Astrocyte (in vitro differentiated cells and primary cell): ENCODE results near the gene KNOP1. TPM values are rescaled to one million over a fixed set of nuclear protein-coding genes. Genes with fewer than 3 reads are reported as not detected.

ENCODE experiments used
- DNase-seq: peaks from one replicate; pipeline ENCODE4 v3.0.0-alpha.2; 2010; ENCODE audit warnings: low read depth
- FAIRE-seq: peaks from 2 replicates; lab custom pipeline; 2011; peaks lifted over from hg19 to GRCh38; lab: Jason Lieb, UNC
- H2AFZ ChIP-seq: 2 replicates; pipeline ENCODE4 v1.6.0; 2012; ENCODE audit warnings: low read depth, low read length, inconsistent platforms
- H3K27ac ChIP-seq: 2 replicates; pipeline ENCODE4 v1.5.1; 2011; ENCODE audit warnings: low read depth, low read length, inconsistent platforms
- H3K27me3 ChIP-seq: 2 replicates; pipeline ENCODE4 v1.6.0; 2011; ENCODE audit warnings: low read length, inconsistent platforms; ENCODE audit not compliant: insufficient read depth
- H3K36me3 ChIP-seq: 2 replicates; pipeline ENCODE4 v1.5.1; 2011; ENCODE audit warnings: low read length, inconsistent platforms; ENCODE audit not compliant: insufficient read depth
- H3K4me1 ChIP-seq: 2 replicates; pipeline ENCODE4 v1.5.1; 2011; ENCODE audit warnings: low read length, inconsistent platforms; ENCODE audit not compliant: insufficient read depth
- H3K4me2 ChIP-seq: 2 replicates; pipeline ENCODE4 v1.6.0; 2012; ENCODE audit warnings: low read length, inconsistent platforms
- H3K4me3 ChIP-seq: 2 replicates; pipeline ENCODE4 v1.5.1; 2011; ENCODE audit warnings: low read depth, mild to moderate bottlenecking, low read length, inconsistent platforms; ENCODE audit not compliant: insufficient read depth
- H3K79me2 ChIP-seq: 2 replicates; pipeline ENCODE4 v1.6.0; 2012; ENCODE audit warnings: mild to moderate bottlenecking, low read length, inconsistent platforms; ENCODE audit not compliant: insufficient read depth
- H3K9ac ChIP-seq: 2 replicates; pipeline ENCODE4 v1.6.0; 2012; ENCODE audit warnings: mild to moderate bottlenecking, low read length, inconsistent platforms
- H3K9me3 ChIP-seq: 2 replicates; pipeline ENCODE4 v1.5.1; 2012; ENCODE audit warnings: low read depth, mild to moderate bottlenecking, low read length, inconsistent platforms; ENCODE audit not compliant: insufficient read depth
- H4K20me1 ChIP-seq: 2 replicates; pipeline ENCODE4 v1.6.0; 2012; ENCODE audit warnings: low read length, inconsistent platforms; ENCODE audit not compliant: insufficient read depth
- H3K27ac Mint-ChIP-seq: one replicate; pipeline ENCODE4 v1.8.0; 2021; ENCODE audit warnings: mild to moderate bottlenecking, mixed read lengths; ENCODE audit not compliant: unreplicated experiment
- H3K27me3 Mint-ChIP-seq: one replicate; pipeline ENCODE4 v1.8.0; 2021; ENCODE audit warnings: low read depth, mixed read lengths; ENCODE audit not compliant: unreplicated experiment
- H3K36me3 Mint-ChIP-seq: one replicate; pipeline ENCODE4 v1.8.0; 2021; ENCODE audit warnings: low read depth, mixed read lengths; ENCODE audit not compliant: unreplicated experiment
- H3K4me1 Mint-ChIP-seq: one replicate; pipeline ENCODE4 v1.8.0; 2021; ENCODE audit warnings: low read depth, mixed read lengths; ENCODE audit not compliant: unreplicated experiment
- H3K4me3 Mint-ChIP-seq: one replicate; pipeline ENCODE4 v1.8.0; 2021; ENCODE audit warnings: mild to moderate bottlenecking, moderate library complexity, mixed read lengths; ENCODE audit not compliant: unreplicated experiment
- H3K9me3 Mint-ChIP-seq: one replicate; pipeline ENCODE4 v1.8.0; 2021; ENCODE audit warnings: mild to moderate bottlenecking, mixed read lengths; ENCODE audit not compliant: unreplicated experiment
- CTCF ChIP-seq: IDR thresholded peaks from 2 replicates; pipeline ENCODE4 v1.5.1; 2011; ENCODE audit warnings: low read depth, mild to moderate bottlenecking, inconsistent platforms, low read length, moderate library complexity; ENCODE audit not compliant: insufficient read depth
- EZH2 ChIP-seq: IDR thresholded peaks from 2 replicates; pipeline ENCODE4 v1.6.1; 2012; ENCODE audit warnings: mild to moderate bottlenecking, low read length, inconsistent platforms; ENCODE audit not compliant: insufficient read depth
- total RNA-seq: library from RNA; stranded (reverse); gene quantifications from 2 replicates; pipeline ENCODE4 v1.2.1, GENCODE V29; 2021

Gene KNOP1
- total RNA-seq, 1 donor from 2014 or later: 22.9 TPM

GRCh38 chr16:19688396-19689024, 29.5 kb downstream of the KNOP1 start:
- peaks cover 31% of the 10 kb centered on the region for H3K36me3 Mint-ChIP-seq
- Histone ChIP-seq H4K20me1 (peaks cover 4% of the 10 kb centered on the region), H3K36me3 (peaks cover 12% of the 10 kb centered on the region), H3K27me3 (no peaks in the 10 kb centered on the region), H3K4me1 (peaks cover 8% of the 10 kb centered on the region), H3K4me2 (no peak overlapping the region), H3K9me3 (no peaks in the 10 kb centered on the region), H3K9ac (no peak overlapping the region), H2AFZ (no peak overlapping the region), H3K4me3 (no peak overlapping the region), H3K79me2 (no peaks in the 10 kb centered on the region), H3K27ac (no peak overlapping the region)
- no peak overlapping the region for H3K27ac Mint-ChIP-seq
- H3K4me1 Mint-ChIP-seq: peaks cover 8% of the 10 kb centered on the region
- no peak for TF ChIP-seq EZH2
- TF ChIP-seq CTCF: no peak
- H3K4me3 Mint-ChIP-seq: no peak overlapping the region
- DNase-seq (no peak), FAIRE-seq (no peak)
- peaks cover 9% of the 10 kb centered on the region for H3K9me3 Mint-ChIP-seq
- no peaks in the 10 kb centered on the region for H3K27me3 Mint-ChIP-seq

GRCh38 chr16:19687279-19687678, 30.7 kb downstream of the KNOP1 start:
- peaks cover 39% of the 10 kb centered on the region for H3K36me3 Mint-ChIP-seq

More at GRCh38 chr16:19687279-19687678, 30.7 kb downstream of the KNOP1 start:
- H3K27me3 Mint-ChIP-seq: no peaks in the 10 kb centered on the region
- H3K4me3 ChIP-seq: no peak overlapping the region
- H3K9me3 ChIP-seq: no peaks in the 10 kb centered on the region
- H3K27me3 ChIP-seq: no peaks in the 10 kb centered on the region
- H4K20me1 ChIP-seq: peaks cover 4% of the 10 kb centered on the region
- DNase-seq: no peak
- H3K4me1 ChIP-seq: peaks cover 8% of the 10 kb centered on the region
- no peak for FAIRE-seq
- no peak overlapping the region for H3K27ac ChIP-seq
- H3K79me2 ChIP-seq: no peaks in the 10 kb centered on the region
- H3K4me1 Mint-ChIP-seq: peaks cover 8% of the 10 kb centered on the region
- H3K9me3 Mint-ChIP-seq: peaks cover 9% of the 10 kb centered on the region
- H2AFZ ChIP-seq: no peak overlapping the region
- peaks cover 14% of the 10 kb centered on the region for H3K36me3 ChIP-seq
- no peak overlapping the region for H3K4me3 Mint-ChIP-seq
- peak overlapping the region; percentile 86 for H3K27ac Mint-ChIP-seq
- H3K4me2 ChIP-seq: no peak overlapping the region
- no peak overlapping the region for H3K9ac ChIP-seq
- TF ChIP-seq EZH2 (no peak), CTCF (no peak)
